AML-193 (cell line): ENCODE data around the gene FGF9.

Source experiments
- DNase-seq, 2 experiments: peaks; one replicate each; lab custom pipeline; 2025; lab: John Stamatoyannopoulos, UW

Gene FGF9

DNA sequence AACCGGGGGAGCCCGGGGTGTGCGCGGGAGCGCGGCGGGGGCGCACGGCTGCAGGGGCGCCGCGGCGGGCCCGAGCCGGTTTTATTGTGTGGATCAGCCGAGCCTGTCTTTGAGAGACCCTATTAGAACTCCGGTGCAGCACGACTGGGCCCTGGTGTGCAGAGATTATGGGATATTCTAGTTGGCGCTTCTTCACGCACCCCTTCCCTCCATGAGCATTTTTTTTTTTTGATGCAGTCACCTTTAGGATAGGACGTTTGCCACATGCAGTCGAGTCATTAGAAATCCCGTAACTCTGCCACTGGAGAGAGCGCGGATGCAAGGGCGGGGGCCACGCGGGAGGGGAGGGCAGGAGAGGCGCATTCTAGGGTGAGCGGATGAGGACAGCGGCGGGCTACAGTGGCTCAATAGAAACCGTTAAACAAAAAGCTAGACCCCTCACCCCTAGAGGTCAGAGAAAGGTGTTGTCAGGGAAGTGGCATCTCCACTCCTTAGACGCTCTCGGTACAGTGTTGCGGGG is 3.7 kb downstream of the FGF9 start:
- DNase-seq, result no peak

DNA sequence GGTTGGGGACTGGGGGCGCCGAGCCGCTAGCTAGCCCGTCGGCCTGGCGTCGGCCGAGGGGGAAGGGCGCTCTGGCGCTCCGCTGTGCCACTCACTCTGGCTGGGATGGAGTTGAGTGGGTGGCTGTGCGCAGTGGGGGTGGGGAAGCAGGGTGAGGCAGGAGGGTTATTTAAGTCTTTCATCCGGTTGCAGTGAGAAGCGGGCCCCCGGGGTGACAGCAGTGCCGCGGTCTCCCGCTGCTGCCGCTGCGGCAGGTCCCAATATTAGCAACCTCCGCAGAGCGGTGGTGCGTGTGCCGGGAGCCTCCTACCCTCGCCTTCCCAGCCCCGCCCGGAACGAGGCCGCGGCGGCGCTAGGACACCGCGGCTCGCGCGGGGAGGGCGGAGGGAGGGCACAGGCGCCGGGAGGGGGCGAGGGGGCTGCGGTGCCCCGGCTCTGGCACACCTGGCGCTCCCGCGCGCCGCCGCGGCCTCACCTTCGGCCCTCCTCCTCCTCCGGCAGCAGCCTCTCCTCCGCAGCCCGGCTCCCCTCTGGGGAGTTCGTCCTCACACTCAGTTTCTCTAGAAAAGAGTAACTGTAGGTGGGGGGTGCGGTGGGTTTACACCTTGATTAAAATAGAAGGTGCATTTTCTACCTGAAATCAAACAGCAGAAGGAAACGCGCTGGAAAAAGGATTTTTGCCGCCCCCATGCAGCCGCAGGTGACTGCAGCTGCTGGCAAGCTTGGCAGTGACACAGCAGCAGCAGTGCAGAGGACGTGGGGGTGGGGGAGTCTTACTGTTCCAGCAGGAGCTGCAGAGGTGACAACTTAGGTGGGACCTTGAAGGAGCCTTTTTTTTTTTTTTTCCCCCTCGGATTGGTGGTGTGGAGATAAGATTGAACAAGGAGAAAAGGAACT is 4.5 kb downstream of the FGF9 start:
- DNase-seq, result no peak

DNA sequence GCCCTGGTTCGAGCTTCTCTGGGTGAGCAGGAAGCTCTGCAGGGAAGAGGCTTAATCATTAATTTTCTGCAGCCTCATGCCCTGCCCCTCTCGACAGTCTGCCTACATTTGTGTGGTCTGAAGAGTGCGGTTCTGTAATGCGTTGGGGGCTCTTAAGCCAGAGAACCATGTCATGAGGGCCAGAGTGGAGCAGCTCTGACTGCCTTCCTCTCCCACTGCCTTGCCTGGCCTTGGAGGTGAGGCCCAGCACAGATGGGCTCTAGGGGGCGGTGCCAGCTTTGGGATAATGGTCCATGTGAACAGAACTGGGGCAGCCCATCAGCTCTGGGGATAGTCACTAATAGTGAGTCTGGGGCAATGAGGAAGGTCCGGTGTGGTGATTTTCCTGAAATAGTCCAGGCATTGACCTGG is 5.7 kb downstream of the FGF9 start:
- DNase-seq, result no peak

DNA sequence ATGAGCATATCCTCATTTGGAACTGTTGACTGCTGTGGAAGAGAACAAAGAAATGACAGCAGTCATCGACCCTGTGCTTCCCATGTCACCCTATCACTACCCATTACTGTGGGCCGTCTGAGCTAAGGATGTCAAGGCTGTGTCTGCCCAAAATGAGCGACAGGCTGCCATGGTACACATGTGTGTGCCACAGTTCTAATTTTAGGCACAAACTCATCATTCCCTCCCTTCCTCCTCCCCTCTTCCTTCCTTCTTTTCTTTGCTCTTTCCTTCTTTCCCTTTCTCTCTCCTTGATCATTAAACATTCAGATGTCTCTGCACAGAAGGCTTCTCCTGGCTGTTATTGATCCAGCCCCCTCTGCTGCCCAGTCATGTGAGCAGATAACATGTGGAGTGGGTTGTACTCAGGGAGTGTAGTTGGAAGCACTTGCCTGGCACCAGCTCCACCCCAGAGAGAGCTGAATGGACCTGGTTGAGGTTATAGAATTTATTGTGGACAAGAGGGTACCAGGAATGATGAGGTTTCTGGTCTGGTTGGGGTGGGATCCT is 6.3 kb downstream of the FGF9 start:
- no peak for DNase-seq

DNA sequence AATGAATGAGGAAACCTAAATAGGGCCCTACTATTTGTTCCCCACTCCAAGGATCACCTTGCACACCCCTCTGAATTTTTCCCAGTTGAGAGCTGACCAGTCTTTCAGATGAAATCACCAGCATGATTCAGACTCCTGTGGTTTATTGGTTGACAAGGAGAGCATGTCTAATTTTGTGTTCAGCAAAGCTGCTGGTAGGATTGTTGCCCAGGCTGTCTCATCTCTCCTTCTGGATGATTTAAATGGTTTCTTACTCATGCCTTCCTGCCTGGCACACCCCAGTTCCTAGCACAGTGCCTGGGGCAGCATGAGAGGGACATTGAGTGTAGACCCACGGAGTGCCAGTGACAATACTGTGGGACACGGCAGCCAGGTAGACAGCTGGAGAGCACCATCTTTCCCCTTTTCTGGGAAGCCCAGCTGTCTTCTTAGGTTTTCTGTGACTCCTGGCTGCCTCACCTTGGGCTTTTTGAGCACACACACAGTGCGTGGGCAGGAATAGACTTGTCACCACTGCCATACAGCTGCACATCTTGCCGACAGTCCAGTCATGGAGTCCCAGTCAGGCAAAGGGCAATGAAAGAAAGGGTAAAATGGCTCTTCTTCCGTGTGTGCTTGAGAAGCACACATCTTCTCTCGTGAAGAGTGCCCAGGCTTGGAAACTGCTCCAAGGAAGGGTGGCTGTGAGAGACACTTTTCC is 12.3 kb downstream of the FGF9 start:
- no peak for DNase-seq

DNA sequence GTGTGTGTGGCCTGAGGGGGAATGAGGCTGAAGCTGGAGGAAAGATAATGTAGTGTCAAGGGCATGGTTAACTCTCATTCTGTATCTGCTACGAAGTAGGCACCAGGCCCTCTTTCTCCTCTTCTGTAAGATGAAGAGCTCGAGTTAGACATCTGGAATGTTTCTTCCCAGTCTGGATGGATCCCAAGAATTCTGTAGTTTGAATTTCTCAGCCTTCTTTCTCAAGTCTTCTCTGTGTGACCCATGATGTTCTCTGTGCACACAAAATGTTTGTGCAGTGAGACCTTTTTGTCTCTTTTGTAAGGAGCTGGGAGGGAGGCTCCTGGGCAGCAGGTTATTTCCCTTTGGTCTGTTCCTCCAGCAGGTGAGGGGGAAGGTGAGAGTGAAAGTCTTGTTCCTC is 13.7 kb downstream of the FGF9 start:
- DNase-seq, result no peak

DNA sequence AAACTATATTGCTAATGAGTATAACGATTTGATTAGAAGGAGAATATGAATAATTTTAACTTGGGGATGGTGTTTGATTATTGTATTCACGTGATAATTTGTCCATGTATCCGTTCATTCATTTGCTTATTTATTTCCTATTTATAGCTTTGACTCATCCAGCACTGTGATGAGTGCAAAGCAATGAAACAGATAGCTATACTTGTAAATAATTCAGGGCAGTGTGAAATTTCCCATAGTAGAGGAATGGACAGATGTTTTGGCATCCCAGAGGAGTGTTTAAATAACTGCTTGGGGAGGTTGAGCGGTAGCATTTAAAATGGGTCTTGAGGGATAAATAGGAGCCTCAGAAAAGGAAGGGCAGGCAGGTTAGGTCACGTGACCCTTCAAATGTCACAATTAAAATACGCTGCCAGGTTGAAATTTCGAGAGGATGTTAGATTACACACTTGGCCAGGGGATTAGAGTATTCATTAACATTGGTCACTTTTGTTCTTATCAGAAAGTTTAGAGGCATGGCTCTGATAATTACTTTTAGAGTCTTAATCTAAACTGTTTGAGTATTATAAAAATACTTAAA is 14.7 kb downstream of the FGF9 start:
- DNase-seq, result no peak

DNA sequence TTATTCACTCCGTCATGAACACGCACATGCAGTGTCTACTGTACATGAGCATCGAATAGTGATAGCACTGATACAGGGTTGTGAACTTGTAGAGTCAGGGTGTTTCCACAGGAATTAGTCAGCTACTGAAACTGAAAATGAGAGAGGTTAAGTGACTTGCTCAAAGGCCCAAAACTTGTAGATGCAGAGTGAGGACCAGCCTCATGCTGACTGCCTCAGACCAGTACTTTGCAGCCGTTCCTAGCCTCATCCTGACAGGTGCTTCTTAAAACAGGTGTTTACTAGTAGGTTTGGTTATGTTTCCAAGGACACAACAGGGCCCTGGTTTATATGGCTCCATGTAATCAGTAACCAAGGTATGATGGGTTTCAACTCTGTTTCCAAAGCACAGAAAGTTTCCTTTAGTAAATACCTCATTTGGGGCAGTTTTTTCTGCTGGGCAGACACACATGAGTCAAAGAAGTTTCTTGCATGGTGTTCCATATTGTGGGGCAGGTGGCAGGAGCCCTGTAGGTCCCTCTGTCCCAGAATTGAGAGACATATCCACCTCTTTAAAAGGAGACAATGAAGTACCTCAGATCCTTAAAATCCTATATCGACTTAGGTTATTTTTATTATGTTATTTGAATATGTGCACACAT is 16.0 kb downstream of the FGF9 start:
- DNase-seq, result no peak

DNA sequence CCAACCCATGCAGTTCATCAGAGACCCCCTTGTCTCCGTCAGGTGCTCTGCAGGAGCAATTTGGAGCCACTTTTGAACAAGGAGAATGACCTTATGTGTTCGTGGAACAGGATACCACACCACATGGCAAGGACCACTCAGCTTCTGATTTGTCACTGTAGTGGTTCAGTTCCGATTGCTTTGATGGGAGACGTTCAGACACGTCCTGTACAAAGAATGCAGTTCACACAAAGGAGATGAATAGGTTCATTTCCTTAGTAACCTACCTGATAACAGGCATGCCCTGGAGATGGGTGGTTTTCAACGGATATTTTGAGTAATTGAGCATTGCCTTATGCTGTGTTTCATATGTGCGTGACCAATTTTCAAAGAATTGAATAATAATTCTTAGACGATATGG is 17.2 kb downstream of the FGF9 start:
- no peak for DNase-seq

DNA sequence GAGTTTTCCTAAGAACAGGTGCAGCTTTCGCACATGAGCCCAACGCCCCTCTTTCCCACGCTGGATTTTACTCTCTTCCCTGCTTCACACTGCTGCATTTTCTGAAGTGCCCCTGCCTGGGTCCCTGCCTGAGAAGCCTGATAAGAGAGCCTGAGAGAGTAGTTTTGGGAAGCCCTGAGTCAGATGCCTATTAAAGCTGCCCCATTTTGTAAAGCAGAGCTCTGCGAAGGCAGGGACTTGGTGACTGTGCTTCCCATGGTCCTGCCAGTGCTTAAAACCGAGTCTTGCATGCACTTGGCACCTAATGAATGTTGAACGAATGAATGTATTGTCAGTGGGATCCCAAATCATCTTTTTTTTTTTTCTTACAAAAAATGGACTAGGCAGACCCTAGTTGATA is 18.2 kb downstream of the FGF9 start:
- no peak for DNase-seq

DNA sequence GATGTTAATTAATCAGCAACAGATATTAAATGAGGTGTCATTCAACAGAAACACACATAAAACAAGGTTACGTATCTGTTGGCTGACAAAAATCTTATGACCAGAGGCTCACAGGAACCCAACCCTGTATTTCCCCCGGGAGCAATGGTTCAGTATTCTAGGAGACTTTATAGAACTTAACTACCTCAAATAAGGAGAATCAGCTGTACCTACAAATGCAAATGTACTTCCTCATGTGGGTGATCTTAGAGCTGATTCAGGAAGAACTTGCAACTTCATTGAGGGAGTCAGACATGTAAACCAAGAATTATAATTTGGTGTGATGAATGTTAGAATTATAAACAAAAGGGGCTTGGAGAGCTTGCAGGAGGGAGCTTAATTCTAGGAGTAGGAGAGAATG is 20.1 kb downstream of the FGF9 start:
- no peak for DNase-seq

DNA sequence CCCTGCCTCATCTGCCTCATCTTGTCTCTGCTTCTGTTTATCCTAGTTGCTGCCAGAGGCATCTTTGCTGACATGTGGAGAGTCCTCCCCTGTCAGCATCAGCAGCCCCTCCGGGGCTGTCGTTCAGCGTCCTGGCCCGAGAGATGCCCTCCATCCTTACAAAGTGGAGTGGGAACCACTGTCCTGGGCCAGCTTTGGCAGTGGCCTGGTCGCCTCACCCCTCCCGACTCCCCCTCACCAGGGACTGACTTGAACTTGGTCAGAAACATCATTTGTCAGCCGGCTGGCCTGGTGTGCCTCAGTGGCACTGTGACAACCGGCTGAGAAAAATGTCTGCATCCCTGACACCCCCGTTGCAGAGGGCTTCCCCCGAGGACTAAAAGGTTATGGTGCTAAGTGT is 20.6 kb downstream of the FGF9 start:
- no peak for DNase-seq

DNA sequence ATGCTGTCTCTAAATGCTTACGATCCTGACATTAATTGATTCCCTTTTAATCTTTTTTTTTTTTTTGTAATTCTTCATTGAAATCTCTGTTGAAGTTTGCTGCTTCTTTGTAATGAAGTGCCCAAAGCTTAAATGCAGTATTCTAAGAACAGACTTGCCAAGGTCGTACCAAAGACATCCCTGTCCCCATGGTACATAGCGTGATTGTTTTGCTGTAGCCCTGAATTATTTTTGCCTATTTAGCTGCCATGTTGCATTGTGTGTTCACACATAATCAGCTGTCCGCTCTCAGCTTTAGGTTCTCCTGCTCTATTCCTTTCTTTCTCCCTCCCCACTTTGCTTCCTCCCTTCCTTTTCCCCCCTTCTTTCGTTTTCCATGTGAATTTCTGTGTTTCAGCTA is 21.1 kb downstream of the FGF9 start:
- DNase-seq, result no peak

DNA sequence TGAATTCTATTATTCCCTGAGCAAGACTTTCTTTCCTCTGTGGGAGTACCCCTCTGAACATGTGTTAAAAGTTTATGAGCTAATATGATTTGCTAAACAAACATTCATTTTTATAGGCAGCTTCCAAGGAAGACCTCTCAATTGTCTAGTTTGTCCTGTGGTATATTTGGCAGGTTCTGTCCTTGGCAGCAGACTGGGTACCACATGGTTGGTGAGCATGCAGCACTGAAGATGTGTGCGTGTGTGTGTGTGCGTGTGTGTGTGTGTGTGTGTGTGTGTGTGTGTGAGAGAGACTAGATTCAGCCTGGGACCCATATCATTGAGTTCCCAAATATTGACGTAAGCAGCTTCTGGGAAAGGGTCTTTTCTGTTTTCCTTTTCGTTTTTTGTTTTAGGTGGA is 24.0 kb downstream of the FGF9 start:
- DNase-seq, result no peak

DNA sequence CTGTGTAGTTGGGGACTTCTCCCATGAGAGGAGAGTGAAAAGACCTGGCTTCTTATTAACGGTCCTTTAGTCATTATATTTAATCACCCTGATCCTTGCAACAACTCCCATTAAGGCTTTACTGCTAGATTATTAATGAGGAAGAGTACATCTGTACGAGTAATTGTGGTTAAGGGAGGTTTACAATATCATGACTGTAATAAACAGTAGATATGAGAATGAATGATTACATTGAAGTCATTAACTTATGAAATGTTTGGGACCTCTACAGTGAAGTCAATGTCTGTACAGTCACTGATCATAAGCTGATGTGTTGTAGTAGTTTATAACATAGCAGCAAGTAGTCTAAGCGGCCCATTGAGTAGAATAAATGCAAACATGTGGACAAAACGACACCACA is 24.7 kb downstream of the FGF9 start:
- DNase-seq, result no peak

DNA sequence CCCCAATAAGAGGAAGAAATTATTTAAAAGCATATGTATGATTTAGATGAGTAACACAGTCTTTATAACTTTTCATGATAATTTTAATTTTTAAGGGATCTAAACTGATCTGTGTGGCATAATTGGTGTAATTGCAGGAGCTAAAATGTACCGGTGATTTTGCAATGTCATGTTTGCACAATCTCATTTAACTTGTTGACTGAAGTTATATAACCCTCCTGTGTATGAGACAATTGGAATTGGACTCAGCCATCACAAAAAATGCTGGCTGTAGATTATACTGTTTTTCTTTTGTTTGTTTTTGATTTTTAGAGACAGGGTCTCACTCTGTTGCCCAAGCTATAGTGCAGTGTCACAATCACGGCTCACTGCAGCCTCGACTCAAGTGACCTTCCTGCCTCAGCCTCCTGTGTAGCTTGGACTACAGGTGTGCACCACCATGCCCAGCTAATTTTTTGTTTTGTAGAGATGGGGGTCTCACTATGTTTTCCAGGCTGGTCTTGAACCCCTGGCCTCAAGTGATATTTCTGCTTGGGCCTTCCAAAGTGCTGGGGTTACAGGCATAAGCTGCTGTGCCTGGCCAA is 26.1 kb downstream of the FGF9 start:
- peak; percentile 48 to 54 for DNase-seq

DNA sequence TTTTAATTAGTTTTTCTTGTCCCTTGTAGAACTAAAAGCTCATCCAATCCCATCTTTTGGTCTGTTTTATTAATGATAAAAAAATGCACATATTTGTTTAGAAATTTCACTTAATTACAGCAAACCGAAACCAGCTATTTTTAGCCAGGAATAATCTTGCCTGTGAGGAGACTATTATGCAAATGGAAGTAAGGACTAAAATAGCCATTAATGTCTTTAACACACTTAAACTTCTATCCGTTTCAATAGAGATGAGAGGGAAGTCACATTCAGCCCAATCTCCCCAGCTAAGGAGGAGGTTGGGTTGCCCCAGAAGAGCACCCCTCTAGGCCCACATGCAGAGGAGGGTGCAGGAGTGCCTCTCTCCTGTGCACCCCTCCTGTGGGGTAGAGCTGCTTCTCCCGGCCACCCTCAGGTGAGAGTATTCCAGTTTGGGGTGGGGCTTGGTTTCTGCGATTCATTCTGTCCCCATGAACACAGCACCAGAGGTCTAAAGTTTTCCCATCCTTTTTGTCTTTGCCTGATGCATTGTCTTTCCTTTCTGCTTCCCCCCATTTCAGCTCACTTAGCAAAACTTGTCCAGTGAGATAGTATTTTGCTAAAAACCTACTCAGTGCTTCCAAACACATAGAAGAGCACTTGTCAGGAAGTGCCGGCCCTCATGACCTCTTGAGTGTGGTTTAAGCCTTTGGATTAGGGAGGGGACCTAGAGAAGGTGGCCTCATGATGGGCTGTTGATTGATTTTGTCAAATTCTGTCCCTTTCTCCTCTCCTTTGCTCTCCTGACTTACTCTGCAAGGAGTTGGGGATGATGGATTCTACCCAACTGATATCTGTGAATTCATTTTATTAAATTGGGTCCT is 28.2 kb downstream of the FGF9 start:
- DNase-seq, result no peak

DNA sequence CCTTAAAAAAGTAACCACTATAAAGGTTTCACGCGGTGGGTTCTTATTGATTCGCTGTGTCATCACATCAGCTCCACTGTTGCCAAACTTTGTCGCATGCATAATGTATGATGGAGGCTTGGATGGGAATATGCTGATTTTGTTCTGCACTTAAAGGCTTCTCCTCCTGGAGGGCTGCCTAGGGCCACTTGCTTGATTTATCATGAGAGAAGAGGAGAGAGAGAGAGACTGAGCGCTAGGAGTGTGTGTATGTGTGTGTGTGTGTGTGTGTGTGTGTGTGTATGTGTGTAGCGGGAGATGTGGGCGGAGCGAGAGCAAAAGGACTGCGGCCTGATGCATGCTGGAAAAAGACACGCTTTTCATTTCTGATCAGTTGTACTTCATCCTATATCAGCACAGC is 30.6 kb downstream of the FGF9 start:
- no peak for DNase-seq

DNA sequence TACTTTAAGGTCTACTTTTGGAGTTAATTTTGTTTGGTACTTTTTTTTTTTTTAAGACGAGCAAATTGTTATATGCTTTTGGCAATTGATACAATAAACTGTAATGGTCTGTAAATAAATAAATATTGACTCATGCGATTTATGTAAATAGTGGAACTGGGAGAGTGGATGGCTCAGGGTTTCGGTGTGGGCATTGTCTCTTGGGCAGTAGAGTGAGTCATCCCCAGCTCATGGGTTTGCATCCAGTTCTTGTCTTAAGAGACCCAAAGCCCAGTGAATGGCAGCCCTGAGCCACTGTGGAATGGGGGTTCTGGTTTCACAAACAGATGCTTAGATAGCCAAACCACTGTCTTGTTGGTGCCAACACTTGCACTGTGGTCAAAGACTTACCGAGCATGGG is 33.0 kb downstream of the FGF9 start:
- DNase-seq, result no peak

DNA sequence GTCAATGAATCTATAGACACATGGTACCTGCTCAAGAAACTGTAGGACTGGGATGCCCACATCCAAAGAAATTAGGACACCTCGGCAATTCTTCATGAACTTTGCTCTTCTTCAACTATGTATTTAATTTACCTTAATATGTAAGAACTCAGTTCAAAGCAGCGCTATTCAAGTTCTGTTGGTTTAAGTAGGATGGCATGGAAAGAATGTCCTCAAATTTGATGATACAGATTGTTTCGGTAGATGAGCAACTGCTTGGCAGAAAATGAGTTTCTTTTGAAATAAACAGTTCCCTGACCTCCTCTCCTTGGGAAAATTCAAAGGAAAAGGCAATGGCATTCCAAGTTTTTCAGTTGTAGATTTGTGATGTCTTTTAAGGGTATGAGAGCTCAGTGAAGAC is 36.7 kb downstream of the FGF9 start:
- no peak for DNase-seq

DNA sequence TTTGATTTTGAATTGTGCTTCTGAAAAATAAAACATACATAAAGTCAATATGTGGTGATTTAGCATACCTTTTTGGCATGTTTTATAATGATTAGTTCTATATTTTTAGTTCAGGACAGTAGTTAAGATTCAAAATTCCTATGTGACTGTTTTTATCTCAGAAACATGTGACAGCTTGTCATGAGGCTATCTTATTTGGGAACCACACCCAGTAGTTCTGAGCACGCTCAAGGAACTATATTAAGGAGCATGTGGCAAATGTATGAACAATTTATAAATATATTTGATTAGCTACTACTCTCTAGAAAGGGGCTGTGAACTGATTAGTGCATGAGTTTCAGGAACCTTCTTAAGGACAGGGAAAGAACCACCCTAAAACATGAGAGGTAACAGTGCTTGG is 38.8 kb downstream of the FGF9 start:
- DNase-seq, result no peak
